A549 (cell line): ENCODE data around the gene ANKRD36C. TPM values are rescaled to one million over a fixed set of nuclear protein-coding genes. Genes with fewer than 3 reads are reported as not detected.
"Not testable (repeated sequence)": the region's sequence is repeated elsewhere in the genome, so short reads cannot be mapped to it uniquely, and the experiment has no call there.

ENCODE experiments used
- ATAC-seq, 2 experiments: fragments of 200-7000 bp in 1 of 2; fragments of >200 bp in 1 of 2; cut with Nextera tagmentation in 1 of 2; cut with Tn5 transposase in 1 of 2; 3 replicates each; pipeline versions ENCODE4 v1.8.0 to v1.9.1; 2018 to 2020; ENCODE audit warnings: mild to moderate bottlenecking in 1 of 2, moderate library complexity in 1 of 2
- CTCF ChIA-PET: fragments of 300-600 bp; sonication (Branson Sonifier 250); formaldehyde crosslinking; extraction: SDS; loops from one replicate; lab custom pipeline; 2021; ENCODE audit warnings: antibody characterized with exemption, inconsistent platforms; lab: Yijun Ruan, JAX
- POLR2A ChIA-PET: fragments of 350-600 bp; formaldehyde crosslinking; extraction: SDS; loops from one replicate; lab custom pipeline; 2021; ENCODE audit warnings: antibody characterized with exemption, inconsistent platforms; lab: Yijun Ruan, JAX
- DNase-seq, 2 experiments: peaks; one replicate each; pipeline versions ENCODE4 v3.0.0 to v3.0.0-alpha.2; 2011 to 2016; ENCODE audit warnings: low read depth in 1 of 2, low spot score in 1 of 2
- FAIRE-seq: peaks from 2 replicates; lab custom pipeline; 2011; peaks lifted over from hg19 to GRCh38; lab: Jason Lieb, UNC
- H3K27ac ChIP-seq, 2 experiments: fragments of >200 bp; sonication (Bioruptor Twin); formaldehyde crosslinking; 3 replicates each; pipeline ENCODE4 v1.5.1; 2016 to 2017
- H3K4me1 ChIP-seq: fragments of >200 bp; sonication (Bioruptor Twin); formaldehyde crosslinking; 3 replicates; pipeline ENCODE4 v1.6.1; 2016
- H3K4me2 ChIP-seq: fragments of >200 bp; sonication (Bioruptor Twin); formaldehyde crosslinking; 3 replicates; pipeline ENCODE4 v1.6.1; 2016
- H3K4me3 ChIP-seq: fragments of >200 bp; sonication (Bioruptor Twin); formaldehyde crosslinking; 3 replicates; pipeline ENCODE4 v1.5.1; 2016
- H3K9me3 ChIP-seq: fragments of >200 bp; sonication (Bioruptor Twin); formaldehyde crosslinking; 3 replicates; pipeline ENCODE4 v1.6.1; 2016
- CEBPB ChIP-seq, 2 experiments: fragments of >200 bp in 1 of 2; sonication (Bioruptor Twin) in 1 of 2; formaldehyde crosslinking in 1 of 2; IDR thresholded peaks; 2 replicates each; pipeline ENCODE4 v1.6.1; 2012 to 2016
- EHMT2 ChIP-seq: fragments of 200-600 bp; sonication (generic); IDR thresholded peaks from 2 replicates; pipeline ENCODE4 v1.6.1; 2016; ENCODE audit warnings: antibody characterized with exemption, low read depth, mild to moderate bottlenecking, moderate library complexity
- EP300 ChIP-seq, 2 experiments: fragments of >200 bp; sonication (Bioruptor Twin); formaldehyde crosslinking; IDR thresholded peaks; 2 replicates in 1 of 2; 3 replicates in 1 of 2; pipeline ENCODE4 v1.6.1; 2016 to 2017
- GATA3 ChIP-seq: IDR thresholded peaks from 2 replicates; pipeline ENCODE4 v1.6.1; 2012; ENCODE audit warnings: borderline replicate concordance
- MAZ ChIP-seq: fragments of 150-350 bp; IDR thresholded peaks from 2 replicates; pipeline ENCODE4 v1.6.1; 2014; ENCODE audit warnings: antibody characterized with exemption, low read depth, low read length, borderline replicate concordance
- NFE2L2 ChIP-seq: fragments of 150-350 bp; conservative IDR thresholded peaks from 2 replicates; pipeline ENCODE4 v1.6.1; 2014; ENCODE audit warnings: low read length
- PHF8 ChIP-seq: fragments of 200-600 bp; sonication (generic); IDR thresholded peaks from 2 replicates; pipeline ENCODE4 v1.6.1; 2016; ENCODE audit warnings: low read depth, mild to moderate bottlenecking, antibody characterized with exemption, moderate library complexity, borderline replicate concordance
- POLR2AphosphoS2 ChIP-seq: conservative IDR thresholded peaks from 2 replicates; pipeline ENCODE4 v1.6.1; 2012; ENCODE audit warnings: low read length, improper control_type of control experiment, inconsistent platforms
- ZFP36 ChIP-seq: fragments of 450-650 bp; IDR thresholded peaks from 2 replicates; pipeline ENCODE4 v1.6.1; 2014; ENCODE audit warnings: borderline replicate concordance; ENCODE audit not compliant: partially characterized antibody
- ZSCAN20 ChIP-seq: fragments of 250-450 bp; sonication (Bioruptor Pico); IDR thresholded peaks from 2 replicates; pipeline ENCODE4 v1.8.0; 2022; ENCODE audit warnings: mild to moderate bottlenecking, moderate library complexity
- WGBS: methylation state at CpG from one replicate; pipeline ENCODE4 v1.1.6; 2017; ENCODE audit errors: missing lambda C conversion rate; 5-methylcytosine and 5-hydroxymethylcytosine counted together
- polyA minus RNA-seq: library from RNA; depleted of rRNA, polyadenylated mRNA; stranded (reverse); fragments of >200 nt; gene quantifications from 2 replicates; pipeline ENCODE4 v1.2.3, GENCODE V29; 2011; rRNA and poly(A)+ RNA removed
- polyA plus RNA-seq, 4 experiments: library from polyadenylated mRNA; depleted of rRNA in 3 of 4; stranded (reverse); fragments of >200 nt; fragmentation: RNase III in 1 of 4; extraction: RNeasy Plus Mini Kit Qiagen cat#74134 plus additional on column Dnase treatment in 1 of 4; gene quantifications; 2 replicates in 3 of 4; 3 replicates in 1 of 4; pipeline ENCODE4 v1.2.3, GENCODE V29; 2011 to 2017
- TF ChIP-seq, protein P1 (sequence below): IDR thresholded peaks from 2 replicates; pipeline ENCODE4 v1.6.1; 2012; ENCODE audit warnings: low read depth, borderline replicate concordance
- TF ChIP-seq, protein P2 (sequence below): fragments of 250-450 bp; sonication (Bioruptor Pico); IDR thresholded peaks from 2 replicates; pipeline ENCODE4 v1.5.0; 2021; ENCODE audit warnings: mild to moderate bottlenecking, moderate library complexity, borderline replicate concordance

ANKRD36C gene
- polyA plus RNA-seq (2011; rRNA removed) = 9.9 and 11.5 TPM in 2 replicates
- 1.7 TPM in 2 replicates for polyA plus RNA-seq (2012; cell fraction: cytosol; rRNA removed)
- polyA plus RNA-seq (2012; cell fraction: nucleus; rRNA removed) = 2.4 and 4.6 TPM in 2 replicates
- polyA plus RNA-seq (2017; fragmentation: RNase III; extraction: RNeasy Plus Mini Kit Qiagen cat#74134 plus additional on column Dnase treatment) = 2.2 to 3.1 TPM (median 2.5 TPM) in 3 replicates
- 76.6 and 84.5 TPM in 2 replicates for polyA minus RNA-seq

DNA sequence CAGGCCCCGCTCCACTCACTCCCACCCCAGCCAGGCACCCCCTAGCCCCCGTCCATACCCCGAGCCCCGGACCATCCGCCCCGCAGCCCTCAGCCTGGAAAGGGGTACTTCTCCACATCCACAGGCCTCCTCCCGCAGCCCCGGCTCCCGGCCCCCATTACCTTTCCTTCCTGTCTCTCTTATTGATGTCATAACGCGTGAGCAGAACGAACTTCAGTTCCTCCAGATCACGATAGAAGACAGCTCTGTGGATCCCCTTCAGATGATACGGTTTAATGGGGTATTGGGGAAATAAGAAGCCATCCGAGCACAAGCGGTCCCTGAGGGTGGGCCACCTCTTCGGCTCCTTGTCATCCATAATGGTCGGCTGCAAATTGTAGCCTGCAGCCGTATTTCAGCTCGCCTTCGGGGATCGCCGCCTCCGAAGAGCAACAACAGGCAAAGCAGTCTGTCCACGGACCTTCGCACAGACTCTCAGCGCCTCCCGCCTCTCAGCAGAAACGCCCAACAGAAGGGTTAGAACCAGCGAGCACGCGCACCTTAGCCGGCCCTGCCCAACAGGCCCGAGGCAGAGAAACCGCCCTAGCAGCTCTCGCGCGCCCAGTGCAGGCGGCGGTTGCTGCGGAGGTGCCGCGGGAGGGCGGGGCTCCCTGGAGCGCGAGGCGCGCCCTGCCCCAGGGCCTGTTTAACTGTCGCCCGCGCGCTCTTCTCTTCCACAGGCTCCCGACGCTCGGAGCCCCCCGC, at the start of gene ANKRD36C:
Gene ANKRD36C, minus strand, starts transcription at position 474 of the 744 bp plus-strand sequence. Its CDS starts 116 bp downstream, at position 358.
- POLR2A ChIA-PET, H3K9me3 ChIP-seq, H3K4me1 ChIP-seq, FAIRE-seq: not testable (repeated sequence)
- 4% methylated on average over 14 of the region's 56 CpGs for WGBS
- CTCF ChIA-PET = interaction anchor here (0.9 to 3.2 kb wide), 9 partner anchors 10 to 270 kb away, joined by 3 to 24 read pairs (median 6); partner anchors contain the start of genes ADRA2B and ASTL
- peak; percentile 95 to 97 for ATAC-seq
- Histone ChIP-seq H3K27ac (peak within 1 kb of the TSS; percentile 91 to 95), H3K4me3 (peak within 1 kb of the TSS; percentile 61), H3K4me2 (peak within 1 kb of the TSS; percentile 87)
- TF ChIP-seq PHF8 = peak; percentile 32; the same call in 1 of the 2 replicates
- TF ChIP-seq, protein P1, sequence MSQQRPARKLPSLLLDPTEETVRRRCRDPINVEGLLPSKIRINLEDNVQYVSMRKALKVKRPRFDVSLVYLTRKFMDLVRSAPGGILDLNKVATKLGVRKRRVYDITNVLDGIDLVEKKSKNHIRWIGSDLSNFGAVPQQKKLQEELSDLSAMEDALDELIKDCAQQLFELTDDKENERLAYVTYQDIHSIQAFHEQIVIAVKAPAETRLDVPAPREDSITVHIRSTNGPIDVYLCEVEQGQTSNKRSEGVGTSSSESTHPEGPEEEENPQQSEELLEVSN = peak; percentile 34; the same call in 1 of the 2 replicates
- DNase-seq = peak in 1 of 2 experiments; percentile 36

- DNase-seq, H3K4me3 ChIP-seq, H3K4me1 ChIP-seq, H3K4me2 ChIP-seq, ATAC-seq, CTCF ChIA-PET, FAIRE-seq, H3K27ac ChIP-seq, H3K9me3 ChIP-seq, POLR2A ChIA-PET: not testable (repeated sequence)
- no CpG with 5 or more reads among the region's 14 CpGs for WGBS
Observed at GRCh38 chr2:96035554-96035953, 43.9 kb upstream of the ANKRD36C start.

DNA sequence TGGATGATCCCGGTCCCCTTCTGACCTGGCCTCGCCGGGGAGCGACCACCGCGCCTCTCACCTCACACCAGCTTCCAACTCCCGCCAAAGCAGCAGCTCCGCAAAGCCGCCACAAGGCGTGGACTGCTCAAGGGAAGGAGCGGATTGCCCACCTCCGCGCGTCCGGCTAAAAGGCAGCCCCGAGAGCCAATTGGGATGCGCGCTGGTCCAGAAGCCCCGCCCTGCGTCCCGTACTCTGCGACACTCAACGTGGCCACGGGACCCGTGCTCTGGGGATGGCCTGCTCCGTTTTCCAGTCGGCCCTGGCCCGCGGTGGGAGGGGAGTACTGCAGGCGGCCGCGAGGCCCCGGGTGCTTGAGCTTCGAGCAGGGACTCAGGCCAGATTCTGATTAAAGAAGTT, 43.2 kb upstream of the ANKRD36C start, which contains the start of gene GPAT2:
Gene GPAT2, minus strand, starts transcription at position 125 of the 400 bp plus-strand sequence. CDS start 2,557 bp downstream, outside the sequence.
- ATAC-seq, CTCF ChIA-PET, FAIRE-seq, DNase-seq, POLR2A ChIA-PET, H3K4me1 ChIP-seq, H3K4me3 ChIP-seq, H3K4me2 ChIP-seq, H3K9me3 ChIP-seq, H3K27ac ChIP-seq: not testable (repeated sequence)
- WGBS = no CpG with 5 or more reads among the region's 34 CpGs

DNA sequence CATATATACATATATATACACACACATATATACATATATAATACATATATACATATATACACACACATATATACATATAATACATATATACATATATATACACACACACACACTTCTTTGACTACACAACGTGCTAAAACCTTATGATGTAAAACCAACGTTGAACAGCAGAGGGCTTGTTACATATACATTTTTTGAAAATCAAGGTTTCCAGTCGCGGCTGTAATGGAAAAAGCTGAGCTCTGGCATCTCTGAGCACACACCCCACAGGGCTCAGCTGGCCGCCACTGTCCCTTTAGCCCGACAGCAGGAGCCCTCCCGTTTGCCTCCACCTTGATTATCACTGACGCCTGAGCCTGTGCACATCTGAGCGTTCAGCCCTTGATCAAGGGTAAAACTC, 42.4 kb upstream of the ANKRD36C start:
- not testable (repeated sequence) for FAIRE-seq

GRCh38 chr2:96027725-96028325, 36.2 kb upstream of the ANKRD36C start:
- H3K4me3 ChIP-seq, DNase-seq, H3K27ac ChIP-seq, ATAC-seq, H3K4me2 ChIP-seq, H3K4me1 ChIP-seq, CTCF ChIA-PET, FAIRE-seq, POLR2A ChIA-PET, H3K9me3 ChIP-seq: not testable (repeated sequence)
- no CpG with 5 or more reads among the region's 16 CpGs for WGBS

More for the DNA sequence above, 42.4 kb upstream of the ANKRD36C start:
- H3K27ac ChIP-seq, CTCF ChIA-PET, H3K4me3 ChIP-seq, DNase-seq, POLR2A ChIA-PET, H3K4me1 ChIP-seq, H3K9me3 ChIP-seq, H3K4me2 ChIP-seq: not testable (repeated sequence)
- ATAC-seq = peak in 1 of 2 experiments; percentile 67; a peak in 3 of 6 replicates
- 0% methylated on average over 1 of the region's 9 CpGs for WGBS

- POLR2A ChIA-PET, H3K9me3 ChIP-seq, FAIRE-seq, DNase-seq, H3K4me2 ChIP-seq, H3K4me3 ChIP-seq, H3K4me1 ChIP-seq, H3K27ac ChIP-seq, ATAC-seq: not testable (repeated sequence)
- CTCF ChIA-PET = interaction anchor here (2.1 to 2.5 kb wide), 2 partner anchors 91 to 149 kb away, joined by 8 to 12 read pairs; partner anchors contain the start of gene ADRA2B
- 100% methylated on average over 1 of the region's 6 CpGs for WGBS
Observed at GRCh38 chr2:96025755-96026154, 34.1 kb upstream of the ANKRD36C start.

DNA sequence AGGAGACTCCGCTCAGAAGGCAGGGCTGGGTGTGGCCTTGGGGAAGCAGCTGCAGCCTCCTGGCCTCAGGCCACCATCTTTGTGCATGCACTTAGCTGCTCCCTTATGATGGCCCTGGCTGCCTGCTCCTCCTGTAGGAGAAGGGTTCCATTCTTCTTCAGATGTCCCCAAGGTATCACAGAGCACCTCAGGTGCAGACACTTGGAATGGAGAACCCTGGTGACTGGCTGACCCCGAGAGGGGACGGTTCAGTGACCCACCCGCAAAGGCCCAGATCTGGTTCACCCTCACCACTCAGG, 33.5 kb upstream of the ANKRD36C start:
- ChIA-PET CTCF (interaction anchor here (2.1 to 2.5 kb wide), 2 partner anchors 92 to 149 kb away, joined by 8 to 12 read pairs; partner anchors contain the start of gene ADRA2B), POLR2A (no interaction called here)
- H3K4me1 ChIP-seq = no peaks in the 10 kb centered on the region
- H3K4me3 ChIP-seq = no peak overlapping the region
- H3K9me3 ChIP-seq = no peaks in the 10 kb centered on the region
- no peak overlapping the region for H3K27ac ChIP-seq
- FAIRE-seq = no peak
- ATAC-seq = no peak
- no peak for DNase-seq
- no peak overlapping the region for H3K4me2 ChIP-seq
- 100% methylated on average over 1 of the region's 4 CpGs for WGBS
- TF ChIP-seq CEBPB (IDR thresholded peaks at IDR 0.05) (no peak), EP300 (IDR thresholded peaks at IDR 0.05) (no peak), MAZ (no peak), GATA3 (no peak), POLR2AphosphoS2 (no peak), ZSCAN20 (CRISPR knock-in tag) (no peak), EHMT2 (no peak), ZFP36 (no peak), NFE2L2 (no peak)
- TF ChIP-seq, protein P2, sequence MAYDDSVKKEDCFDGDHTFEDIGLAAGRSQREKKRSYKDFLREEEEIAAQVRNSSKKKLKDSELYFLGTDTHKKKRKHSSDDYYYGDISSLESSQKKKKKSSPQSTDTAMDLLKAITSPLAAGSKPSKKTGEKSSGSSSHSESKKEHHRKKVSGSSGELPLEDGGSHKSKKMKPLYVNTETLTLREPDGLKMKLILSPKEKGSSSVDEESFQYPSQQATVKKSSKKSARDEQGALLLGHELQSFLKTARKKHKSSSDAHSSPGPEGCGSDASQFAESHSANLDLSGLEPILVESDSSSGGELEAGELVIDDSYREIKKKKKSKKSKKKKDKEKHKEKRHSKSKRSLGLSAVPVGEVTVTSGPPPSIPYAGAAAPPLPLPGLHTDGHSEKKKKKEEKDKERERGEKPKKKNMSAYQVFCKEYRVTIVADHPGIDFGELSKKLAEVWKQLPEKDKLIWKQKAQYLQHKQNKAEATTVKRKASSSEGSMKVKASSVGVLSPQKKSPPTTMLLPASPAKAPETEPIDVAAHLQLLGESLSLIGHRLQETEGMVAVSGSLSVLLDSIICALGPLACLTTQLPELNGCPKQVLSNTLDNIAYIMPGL (CRISPR knock-in tag) = no peak
